Choroid plexus epithelial cell (primary cell): ENCODE measurements around the gene DTD1.

Experiments
- DNase-seq: peaks from one replicate; pipeline ENCODE4 v3.0.0-alpha.2; 2010; ENCODE audit warnings: low read depth
- H3K4me3 ChIP-seq: 2 replicates; pipeline ENCODE4 v1.5.1; 2011; ENCODE audit warnings: low read depth, mild to moderate bottlenecking, control low read depth, low read length, moderate library complexity
- TF ChIP-seq, protein P1 (sequence below): conservative IDR thresholded peaks from 2 replicates; pipeline ENCODE4 v1.5.1; 2011; ENCODE audit warnings: low read depth, mild to moderate bottlenecking, control low read depth, inconsistent platforms, low read length, moderate library complexity

The DTD1 gene, protein sequence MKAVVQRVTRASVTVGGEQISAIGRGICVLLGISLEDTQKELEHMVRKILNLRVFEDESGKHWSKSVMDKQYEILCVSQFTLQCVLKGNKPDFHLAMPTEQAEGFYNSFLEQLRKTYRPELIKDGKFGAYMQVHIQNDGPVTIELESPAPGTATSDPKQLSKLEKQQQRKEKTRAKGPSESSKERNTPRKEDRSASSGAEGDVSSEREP

GRCh38 chr20:18587665-18588573 is at the start of gene DTD1:
DTD1 (plus strand) TSS chr20:18588054; CDS start chr20:18588073, 19 bp downstream.
- H3K4me3 ChIP-seq, result peak within 1 kb of the TSS; percentile 79
- peak; percentile 90 for DNase-seq
- TF ChIP-seq, protein P1, sequence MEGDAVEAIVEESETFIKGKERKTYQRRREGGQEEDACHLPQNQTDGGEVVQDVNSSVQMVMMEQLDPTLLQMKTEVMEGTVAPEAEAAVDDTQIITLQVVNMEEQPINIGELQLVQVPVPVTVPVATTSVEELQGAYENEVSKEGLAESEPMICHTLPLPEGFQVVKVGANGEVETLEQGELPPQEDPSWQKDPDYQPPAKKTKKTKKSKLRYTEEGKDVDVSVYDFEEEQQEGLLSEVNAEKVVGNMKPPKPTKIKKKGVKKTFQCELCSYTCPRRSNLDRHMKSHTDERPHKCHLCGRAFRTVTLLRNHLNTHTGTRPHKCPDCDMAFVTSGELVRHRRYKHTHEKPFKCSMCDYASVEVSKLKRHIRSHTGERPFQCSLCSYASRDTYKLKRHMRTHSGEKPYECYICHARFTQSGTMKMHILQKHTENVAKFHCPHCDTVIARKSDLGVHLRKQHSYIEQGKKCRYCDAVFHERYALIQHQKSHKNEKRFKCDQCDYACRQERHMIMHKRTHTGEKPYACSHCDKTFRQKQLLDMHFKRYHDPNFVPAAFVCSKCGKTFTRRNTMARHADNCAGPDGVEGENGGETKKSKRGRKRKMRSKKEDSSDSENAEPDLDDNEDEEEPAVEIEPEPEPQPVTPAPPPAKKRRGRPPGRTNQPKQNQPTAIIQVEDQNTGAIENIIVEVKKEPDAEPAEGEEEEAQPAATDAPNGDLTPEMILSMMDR, result peak; percentile 57

GRCh38 chr20:18541741-18542140 is 46.1 kb upstream of the DTD1 start:
- DNase-seq, result no peak
- no peak overlapping the region for H3K4me3 ChIP-seq
- TF ChIP-seq, protein P1, result no peak

DNA sequence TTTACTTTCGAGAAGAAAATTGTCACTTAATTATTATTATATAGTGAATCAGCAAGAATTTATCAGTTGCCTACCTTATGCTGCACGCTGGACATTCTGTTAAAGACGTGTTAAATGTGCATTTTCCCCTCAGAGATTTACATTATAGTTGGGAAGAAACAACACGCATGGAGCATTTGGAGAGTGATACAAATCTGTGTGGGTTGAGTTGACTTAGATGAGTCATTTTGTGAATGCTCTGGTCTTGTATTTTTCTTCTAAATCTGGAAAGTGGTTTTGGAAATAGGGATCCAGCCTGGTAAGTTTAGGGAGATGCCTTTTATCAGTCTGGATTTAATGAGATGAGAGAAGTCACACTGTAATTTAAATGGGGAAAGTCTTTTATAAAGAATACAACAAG is 44.6 kb upstream of the DTD1 start:
- DNase-seq, result no peak
- TF ChIP-seq, protein P1, result no peak
- H3K4me3 ChIP-seq, result no peak overlapping the region

GRCh38 chr20:18543932-18544331 is 43.9 kb upstream of the DTD1 start:
- DNase-seq, result no peak
- H3K4me3 ChIP-seq, result no peak overlapping the region
- TF ChIP-seq, protein P1, result no peak

GRCh38 chr20:18545566-18545965 is 42.3 kb upstream of the DTD1 start:
- DNase-seq, result no peak

DNA sequence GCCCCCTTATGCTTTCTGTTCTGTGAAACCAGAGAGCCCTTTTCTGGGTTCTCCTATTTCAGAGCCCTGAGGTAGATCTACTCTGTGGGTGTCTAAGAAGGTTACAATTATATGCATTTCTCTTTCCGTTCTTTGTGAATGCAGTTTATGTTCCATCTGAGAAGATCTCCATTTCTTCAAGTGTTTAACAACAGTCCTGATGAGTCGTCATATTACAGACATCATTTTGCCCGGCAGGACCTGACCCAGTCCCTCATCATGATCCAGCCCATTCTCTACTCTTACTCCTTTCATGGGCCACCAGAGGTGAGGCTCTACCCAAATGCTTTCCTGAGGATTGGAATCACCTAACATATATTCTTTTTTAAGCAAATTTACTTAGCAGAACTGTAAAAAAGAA is 39.4 kb upstream of the DTD1 start:
- TF ChIP-seq, protein P1, result no peak
- DNase-seq, result no peak
- no peak overlapping the region for H3K4me3 ChIP-seq

More at GRCh38 chr20:18545566-18545965, 42.3 kb upstream of the DTD1 start:
- no peak overlapping the region for H3K4me3 ChIP-seq
- TF ChIP-seq, protein P1, result no peak
